ENCODE measurements around the gene ABHD5.
A peak's percentile ranks its signal among the peaks of the same experiment; 100 is the strongest.

The ABHD5 gene

DNA sequence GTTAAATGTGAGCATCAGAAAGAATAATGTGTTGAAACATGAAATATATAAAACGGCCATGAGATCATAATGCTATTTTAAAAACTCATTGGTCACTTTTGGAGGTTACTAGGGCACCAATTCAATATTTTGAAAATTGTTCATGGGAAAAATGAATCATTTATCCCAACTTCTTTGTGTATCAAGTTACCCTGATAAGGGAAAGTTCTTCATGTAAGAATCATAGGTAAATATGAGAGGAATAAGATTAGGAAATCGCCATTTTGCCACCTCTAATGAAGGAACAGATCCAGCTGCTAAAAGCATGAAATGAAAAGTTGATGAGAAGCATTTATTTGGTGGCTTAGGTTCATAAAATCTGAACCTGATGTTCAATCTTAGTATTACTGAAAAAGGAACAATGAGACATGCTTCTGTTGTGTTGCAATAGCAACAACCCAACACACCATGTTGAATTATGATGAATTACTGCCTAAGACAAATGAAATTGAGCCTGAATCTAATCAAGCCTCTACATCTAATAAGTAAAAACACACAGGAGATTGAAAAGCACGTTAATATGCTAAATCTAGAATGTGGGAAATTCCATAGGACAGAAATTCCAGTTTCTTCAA lies 32.5 kb downstream of the ABHD5 start:
- DNase-seq: no peak

- DNase-seq: no peak
Measured at GRCh38 chr3:43726521-43726920, 35.8 kb downstream of the ABHD5 start.

DNA sequence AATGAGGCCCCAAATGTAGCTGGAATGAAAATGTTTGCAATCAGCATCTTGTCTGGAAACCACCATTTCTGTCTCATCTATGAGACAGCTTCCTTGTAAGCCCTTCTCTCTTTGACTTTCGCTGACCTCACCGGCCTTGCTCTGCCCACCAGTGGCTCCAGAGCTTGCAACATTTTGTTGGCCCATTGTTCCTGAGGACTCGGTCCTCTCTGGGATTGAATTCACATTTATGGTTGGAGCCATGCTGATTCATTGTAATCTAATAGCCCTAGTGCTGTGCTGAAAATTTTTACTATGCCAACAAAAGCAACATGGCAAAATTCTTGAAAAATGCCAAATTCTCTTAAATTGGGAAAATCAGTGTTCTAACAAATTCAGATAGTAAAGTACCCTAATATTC lies 37.2 kb downstream of the ABHD5 start:
- no peak for DNase-seq

DNA sequence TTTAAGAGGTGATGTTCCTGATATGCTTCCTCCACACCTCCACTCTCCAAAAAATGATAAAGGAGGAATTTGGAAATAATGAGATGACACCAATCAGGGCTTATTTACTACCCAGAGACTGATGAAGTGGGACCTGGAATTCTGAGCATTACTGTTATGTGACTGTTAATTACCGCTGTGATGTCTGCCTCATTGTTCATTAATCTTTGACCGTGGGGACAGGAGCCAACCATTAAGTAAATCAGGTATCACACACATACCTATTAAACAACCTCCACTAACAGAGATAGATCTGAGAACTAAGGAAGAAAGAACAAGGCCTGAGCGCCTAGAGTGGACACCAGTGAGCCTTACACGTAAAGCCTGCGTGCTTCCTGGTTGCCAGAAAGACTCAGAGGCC lies 37.7 kb downstream of the ABHD5 start:
- DNase-seq: no peak

DNA sequence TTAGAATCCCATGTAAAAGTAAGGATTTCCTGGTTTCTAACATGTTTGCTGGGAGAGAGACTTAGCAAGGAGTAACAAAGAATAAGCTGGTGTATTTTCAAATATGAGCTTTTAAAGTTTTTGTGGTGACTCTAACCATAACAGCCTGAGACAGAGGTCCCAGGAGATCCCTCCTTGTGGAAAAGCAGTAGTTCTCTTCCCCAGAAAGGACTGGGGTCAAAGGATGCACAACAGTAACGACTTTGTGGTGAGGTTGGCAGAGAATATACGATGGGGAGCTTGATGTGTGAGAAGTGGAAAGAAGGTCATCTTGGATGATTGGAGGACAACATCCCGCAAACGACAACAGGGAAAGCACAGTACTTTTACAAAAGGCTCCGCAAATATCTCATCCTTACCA lies 38.2 kb downstream of the ABHD5 start:
- no peak for DNase-seq

- no peak for DNase-seq
Measured at GRCh38 chr3:43729707-43730414, 39.1 kb downstream of the ABHD5 start.

DNA sequence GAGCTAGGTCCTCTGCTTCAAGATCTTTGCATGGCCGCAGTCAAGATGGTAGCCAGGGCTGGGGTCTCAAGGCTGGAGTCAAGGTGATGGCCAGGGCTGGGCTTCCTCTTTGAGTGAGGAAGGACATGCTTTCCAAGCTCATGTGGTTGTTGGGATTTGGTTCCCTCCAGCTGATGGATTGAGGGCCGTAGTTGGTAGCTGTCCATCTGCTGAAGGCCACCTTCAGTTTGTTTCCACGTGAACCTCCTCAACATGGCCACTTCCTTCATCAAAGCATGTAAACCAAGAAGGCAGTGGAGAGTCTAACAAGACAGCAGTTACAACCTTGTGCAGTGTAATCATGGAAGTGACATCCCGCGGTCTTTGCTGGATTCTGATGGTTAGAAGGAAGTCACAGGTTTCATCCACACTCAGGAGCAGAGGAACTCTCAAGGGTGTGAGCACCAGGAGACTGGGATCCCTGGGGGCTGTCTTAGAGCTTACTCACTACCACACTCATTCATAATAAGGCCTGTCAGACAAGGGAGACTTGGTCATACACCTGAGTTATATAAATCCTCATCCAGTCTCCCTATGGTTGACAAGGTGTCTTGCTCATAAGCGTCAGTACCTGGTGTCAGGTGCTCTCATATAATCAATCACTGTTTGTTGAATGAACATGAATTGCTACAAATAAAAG lies 42.1 kb downstream of the ABHD5 start:
- DNase-seq: no peak

DNA sequence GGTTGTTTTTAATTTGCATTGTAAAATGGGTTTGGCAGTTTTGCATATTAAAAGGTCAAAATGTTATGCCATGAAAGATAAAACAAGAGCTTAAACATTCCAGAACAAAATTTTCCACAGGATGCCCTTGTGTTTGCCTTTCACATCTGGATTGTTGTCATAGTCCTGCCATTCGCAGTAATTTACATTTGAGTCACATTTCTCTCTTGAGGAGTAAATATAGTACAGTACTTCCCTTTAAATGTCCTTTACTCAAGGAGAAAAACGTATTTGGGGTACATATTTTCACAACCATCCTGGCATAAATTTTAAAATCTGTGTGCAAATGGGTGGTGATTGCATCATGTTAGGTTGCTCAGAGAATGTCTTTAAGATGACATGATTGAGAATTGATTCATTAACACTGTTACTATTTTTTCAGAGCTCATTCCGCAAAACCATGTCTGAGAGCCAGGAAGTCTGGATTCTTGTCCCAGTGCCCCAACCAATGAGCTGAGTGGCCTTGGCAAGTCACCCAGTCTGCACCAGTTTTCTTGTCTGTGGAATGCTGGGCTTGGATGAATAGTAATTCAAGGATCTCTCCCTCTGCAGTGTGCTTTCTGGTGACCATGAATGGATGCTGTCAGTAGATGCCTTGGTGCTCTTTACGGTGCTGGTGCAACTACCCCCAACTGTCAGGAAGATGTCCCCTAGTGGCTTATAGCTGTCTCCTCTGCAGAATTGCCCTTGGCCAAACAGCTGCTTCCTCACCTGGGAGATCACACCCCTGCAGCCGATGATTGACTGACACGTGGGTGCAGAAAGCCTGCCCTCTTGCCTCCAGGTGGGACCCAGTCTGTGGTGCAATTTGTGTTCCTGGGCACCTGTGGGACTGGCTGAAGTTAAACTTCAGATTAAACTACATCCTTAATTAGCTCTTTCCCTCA lies 43.0 kb downstream of the ABHD5 start:
- peak in 4 of 14 donors; percentile 4 to 29 (median 17) for DNase-seq

DNA sequence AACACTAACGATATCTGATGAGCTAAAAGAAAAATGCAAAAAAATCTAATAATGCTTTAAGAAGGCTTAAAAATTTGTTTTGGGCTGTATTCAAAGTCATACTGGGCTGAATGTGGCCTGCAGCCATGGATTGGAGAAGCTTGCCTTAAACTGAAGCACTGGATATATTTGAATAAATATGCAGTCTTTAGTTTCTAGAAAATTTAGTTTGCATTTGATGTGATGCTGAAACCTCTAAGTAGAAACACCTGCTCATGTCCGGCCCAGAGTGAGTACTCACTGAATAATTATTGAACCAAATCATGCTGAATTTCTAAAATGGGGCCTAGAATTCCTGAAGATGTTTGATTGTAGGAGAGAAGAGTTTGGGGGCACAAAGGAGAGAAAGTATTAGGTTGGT lies 43.9 kb downstream of the ABHD5 start:
- DNase-seq: no peak

DNA sequence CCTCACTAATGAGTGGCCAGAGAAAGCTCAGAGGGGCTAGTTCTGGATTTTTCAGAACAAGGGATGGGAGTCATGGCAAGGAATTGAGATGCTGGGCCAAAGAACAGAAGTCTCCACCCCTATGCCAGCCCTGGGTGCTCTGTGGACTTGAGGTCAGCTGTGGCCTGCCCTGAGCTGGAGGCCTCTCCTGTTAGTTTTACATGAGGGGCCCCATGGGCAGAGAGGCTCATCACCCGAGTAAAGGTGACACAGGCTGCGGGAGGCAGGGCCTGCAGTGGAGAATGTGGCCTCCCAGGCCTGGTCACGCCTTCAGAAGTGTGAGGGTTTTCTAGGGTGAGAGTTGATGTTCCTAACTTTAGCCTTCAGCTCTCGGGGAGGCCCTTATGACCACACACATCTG lies 44.9 kb downstream of the ABHD5 start:
- no peak for DNase-seq

GRCh38 chr3:43736558-43737440 lies 46.1 kb downstream of the ABHD5 start:
- no peak for DNase-seq

GRCh38 chr3:43738305-43738704 lies 47.6 kb downstream of the ABHD5 start:
- DNase-seq: no peak

GRCh38 chr3:43742920-43743319 lies 52.2 kb downstream of the ABHD5 start:
- DNase-seq: no peak

DNA sequence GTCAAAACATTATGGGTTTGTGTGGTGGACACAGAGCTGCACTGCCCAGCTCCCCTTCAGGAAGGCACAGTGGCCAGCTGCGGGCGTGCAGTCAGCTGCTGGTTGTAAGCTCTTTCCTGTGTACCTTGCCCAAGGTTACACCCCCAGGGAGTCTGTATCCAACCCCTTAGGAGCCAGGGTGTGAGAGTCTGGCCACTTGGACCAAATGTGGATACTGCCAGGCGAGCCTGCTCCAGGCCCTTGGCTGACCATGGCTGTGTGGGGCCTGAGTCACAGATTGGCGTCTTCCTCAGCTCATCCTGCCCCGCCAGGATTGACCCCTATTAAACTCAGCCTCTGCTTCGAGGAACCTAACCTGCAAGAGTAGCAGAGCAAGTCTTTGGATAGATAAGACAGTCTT lies 56.9 kb downstream of the ABHD5 start:
- no peak for DNase-seq

DNA sequence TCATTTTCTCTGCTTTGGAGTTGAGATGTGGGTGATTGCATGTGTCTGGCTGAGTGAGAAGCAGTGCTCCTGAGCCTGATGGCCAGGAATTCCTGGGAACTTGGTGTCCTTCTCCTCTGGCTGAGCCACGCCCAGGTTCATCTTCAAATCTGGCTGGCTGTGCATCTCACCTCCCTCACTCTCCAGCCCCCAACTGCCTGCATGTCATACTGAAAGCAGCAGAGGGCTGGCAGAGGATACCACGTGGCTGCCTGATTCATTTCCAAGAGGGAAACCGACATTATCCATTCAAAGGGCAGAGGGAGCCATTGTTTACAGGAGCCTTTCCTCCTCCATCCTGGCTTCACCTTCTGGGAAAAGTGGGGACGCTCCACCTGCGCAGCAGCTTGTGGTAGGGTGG lies 57.4 kb downstream of the ABHD5 start:
- peak in 1 of 14 donors; percentile 17 for DNase-seq

DNA sequence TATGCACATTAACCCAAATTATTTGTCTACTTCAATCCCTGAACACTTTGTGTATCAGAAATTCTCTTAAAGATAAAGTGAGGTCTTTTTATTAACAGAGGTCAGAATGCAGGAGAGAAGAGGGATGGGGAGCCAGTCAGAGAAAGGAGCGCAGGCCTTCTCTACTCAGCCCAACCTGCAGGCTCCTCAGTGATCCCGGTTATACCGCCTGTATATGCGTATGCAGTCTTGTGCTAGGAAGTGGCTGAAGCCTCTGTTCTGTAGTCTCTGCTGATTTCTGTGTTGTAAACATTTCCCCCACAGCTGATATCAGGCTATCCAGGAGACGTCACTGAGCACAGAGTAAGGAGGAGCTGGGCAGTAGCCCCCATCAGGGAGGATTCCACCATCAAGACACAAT lies 57.9 kb downstream of the ABHD5 start:
- no peak for DNase-seq

GRCh38 chr3:43752905-43753304 lies 62.2 kb downstream of the ABHD5 start:
- no peak for DNase-seq

DNA sequence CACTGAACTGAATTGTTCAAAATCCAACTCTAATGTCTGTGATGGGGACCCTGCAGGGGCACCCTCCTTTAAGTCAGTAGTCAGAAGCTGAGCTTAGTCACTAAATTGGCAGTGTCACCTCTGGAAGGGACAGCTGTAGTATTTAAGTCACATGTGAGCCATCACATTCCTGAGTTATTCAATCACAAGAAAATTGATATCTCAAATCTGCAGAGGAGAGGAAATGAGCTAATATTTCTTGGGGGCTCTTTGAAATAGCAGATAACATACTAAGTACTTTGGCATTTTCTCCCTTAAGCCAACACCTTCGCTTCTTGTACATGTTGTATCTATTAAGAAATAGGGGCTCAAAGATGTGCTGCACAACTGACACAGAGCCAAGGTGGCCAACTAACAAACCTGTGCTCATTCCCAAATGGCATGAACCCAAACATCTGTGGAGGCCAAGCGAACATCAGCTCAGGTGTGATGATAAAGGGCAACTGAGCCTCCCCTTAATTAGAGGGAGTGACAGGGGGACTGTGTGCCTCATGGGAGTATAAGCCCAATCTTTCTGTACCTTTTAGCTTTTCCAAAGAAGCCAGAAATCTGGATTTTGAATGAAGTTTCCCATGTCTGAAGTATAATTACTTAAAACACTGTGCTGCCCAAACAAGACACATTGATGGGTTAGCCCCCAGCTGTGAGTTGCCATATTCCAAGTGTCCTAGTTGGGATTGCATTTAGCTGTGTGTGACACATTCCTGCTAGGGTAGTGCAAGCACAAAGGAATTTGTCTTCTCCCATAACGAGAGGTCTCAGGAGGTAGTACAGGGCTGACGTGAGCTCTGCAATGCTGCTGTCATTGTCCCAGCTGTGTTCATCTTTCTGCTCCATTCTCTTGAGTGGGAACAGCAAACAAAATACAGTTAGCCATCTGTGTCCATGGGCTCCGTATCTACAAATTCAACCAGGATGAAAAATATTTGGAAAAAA lies 63.3 kb downstream of the ABHD5 start:
- DNase-seq: no peak

DNA sequence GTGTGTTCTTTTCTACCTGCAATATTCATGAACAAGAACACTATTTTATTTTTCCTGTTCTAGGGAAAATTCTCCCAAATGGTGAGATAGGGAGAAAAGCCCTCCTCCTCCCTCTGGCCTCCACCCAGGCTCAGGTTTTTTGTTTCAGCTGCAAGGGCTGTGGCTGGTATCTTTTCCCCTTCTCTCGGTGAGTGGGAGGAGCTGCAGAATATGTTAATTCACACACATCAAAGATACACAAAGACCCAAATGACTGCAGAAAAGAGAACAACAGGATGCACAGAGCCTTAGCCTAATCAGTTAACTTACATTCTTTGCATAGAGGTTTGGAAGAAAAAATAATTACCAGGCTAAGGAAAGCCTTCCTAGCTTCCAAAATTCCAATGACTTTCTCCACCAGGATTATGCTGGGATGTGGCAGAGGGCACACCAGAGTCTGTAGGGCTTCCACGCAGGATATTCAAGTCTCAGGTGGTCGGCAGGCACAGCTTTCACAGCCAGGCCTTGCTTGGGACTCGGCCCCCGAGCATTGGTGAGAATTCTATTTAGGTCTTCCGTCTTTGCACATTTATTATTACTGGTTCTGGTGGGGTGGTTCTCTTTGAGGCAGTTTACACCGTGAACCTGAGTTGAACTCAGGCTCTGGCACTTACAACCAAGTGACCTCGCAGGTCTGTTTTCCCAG lies 64.9 kb downstream of the ABHD5 start:
- DNase-seq: no peak

Measured in C1 segment of cervical spinal cord (tissue), 14 donors.